WERI-Rb-1 (cell line): ENCODE data around the gene RGS6.

Experiments used
- DNase-seq: peaks from one replicate; pipeline ENCODE4 v3.0.0-alpha.2; 2020
- H3K27ac ChIP-seq: fragments of 250-450 bp; sonication (Bioruptor Pico); 2 replicates; pipeline ENCODE4 v1.5.1; 2020; ENCODE audit warnings: mild to moderate bottlenecking, moderate library complexity
- H3K27me3 ChIP-seq: fragments of 250-450 bp; sonication (Bioruptor Pico); 2 replicates; pipeline ENCODE4 v1.5.1; 2021; ENCODE audit warnings: mild to moderate bottlenecking, low read depth, moderate library complexity; ENCODE audit not compliant: insufficient read depth, severe bottlenecking
- H3K36me3 ChIP-seq: fragments of 250-450 bp; sonication (Bioruptor Pico); 2 replicates; pipeline ENCODE4 v1.5.1; 2020; ENCODE audit warnings: mild to moderate bottlenecking, moderate library complexity
- H3K4me3 ChIP-seq: 2 replicates; pipeline ENCODE4 v1.5.1; 2011; ENCODE audit warnings: low read depth, mild to moderate bottlenecking, control low read depth, low read length
- H3K9me3 ChIP-seq: fragments of 250-450 bp; sonication (Bioruptor Pico); 2 replicates; pipeline ENCODE4 v1.5.1; 2021; ENCODE audit warnings: mild to moderate bottlenecking, moderate library complexity; ENCODE audit not compliant: severe bottlenecking
- CTCF ChIP-seq: IDR thresholded peaks from 2 replicates; pipeline ENCODE4 v1.5.1; 2011; ENCODE audit warnings: low read depth, mild to moderate bottlenecking, control low read depth, inconsistent platforms, low read length

The RGS6 gene

GRCh38 chr14:72141084-72141483 lies 208.9 kb downstream of the RGS6 start:
- Histone ChIP-seq H3K27ac (no peak overlapping the region), H3K36me3 (no peaks in the 10 kb centered on the region)
- DNase-seq, result no peak

GRCh38 chr14:72142328-72142727 lies 210.1 kb downstream of the RGS6 start:
- Histone ChIP-seq H3K4me3 (no peak overlapping the region), H3K27ac (no peak overlapping the region), H3K9me3 (no peaks in the 10 kb centered on the region), H3K27me3 (peaks cover 3% of the 10 kb centered on the region), H3K36me3 (no peaks in the 10 kb centered on the region)
- TF ChIP-seq CTCF, result no peak
- DNase-seq, result no peak

More at GRCh38 chr14:72141084-72141483, 208.9 kb downstream of the RGS6 start:
- no peak for TF ChIP-seq CTCF
- H3K27me3 ChIP-seq, result peaks cover 3% of the 10 kb centered on the region
- H3K9me3 ChIP-seq, result no peaks in the 10 kb centered on the region
- H3K4me3 ChIP-seq, result no peak overlapping the region

DNA sequence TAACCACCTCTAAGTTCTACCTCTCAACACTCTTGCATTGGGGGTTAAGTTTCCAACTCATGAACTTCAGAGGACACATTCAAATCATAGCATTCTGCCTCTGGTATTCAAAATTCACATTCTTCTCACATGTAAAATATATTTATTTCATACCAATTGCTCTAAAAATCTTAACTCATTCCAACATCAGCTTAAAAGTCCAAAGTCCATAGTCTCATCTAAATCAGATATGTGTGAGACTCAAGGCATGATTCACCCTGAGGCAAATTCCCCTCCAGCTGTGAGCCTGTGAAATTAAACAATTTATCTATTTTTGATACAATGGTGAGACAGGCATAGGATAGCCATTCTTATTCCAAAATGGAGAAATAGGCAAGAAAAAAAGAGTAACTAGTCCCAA lies 214.0 kb downstream of the RGS6 start:
- no peak for TF ChIP-seq CTCF
- H3K36me3 ChIP-seq, result no peaks in the 10 kb centered on the region
- no peaks in the 10 kb centered on the region for H3K27me3 ChIP-seq
- no peak overlapping the region for H3K4me3 ChIP-seq
- H3K27ac ChIP-seq, result no peak overlapping the region
- DNase-seq, result no peak
- no peaks in the 10 kb centered on the region for H3K9me3 ChIP-seq

GRCh38 chr14:72154645-72155378 lies 222.6 kb downstream of the RGS6 start:
- no peak overlapping the region for H3K4me3 ChIP-seq
- H3K27ac ChIP-seq, result no peak overlapping the region
- no peak for DNase-seq
- H3K27me3 ChIP-seq, result peaks cover 4% of the 10 kb centered on the region
- no peaks in the 10 kb centered on the region for H3K9me3 ChIP-seq
- TF ChIP-seq CTCF, result no peak
- no peaks in the 10 kb centered on the region for H3K36me3 ChIP-seq

GRCh38 chr14:72155379-72155993 lies 223.3 kb downstream of the RGS6 start:
- no peaks in the 10 kb centered on the region for H3K36me3 ChIP-seq
- H3K27me3 ChIP-seq, result peaks cover 4% of the 10 kb centered on the region
- H3K4me3 ChIP-seq, result no peak overlapping the region
- no peak for DNase-seq
- no peak for TF ChIP-seq CTCF
- H3K9me3 ChIP-seq, result no peaks in the 10 kb centered on the region
- H3K27ac ChIP-seq, result no peak overlapping the region
